HG03196 (cell line): ENCODE measurements around the gene ANXA6.

Experiments
- ATAC-seq: cut with Tn5 transposase; IDR thresholded peaks from one replicate; pipeline ENCODE4 v1.9.1; 2021; ENCODE audit not compliant: unreplicated experiment

Gene ANXA6

DNA sequence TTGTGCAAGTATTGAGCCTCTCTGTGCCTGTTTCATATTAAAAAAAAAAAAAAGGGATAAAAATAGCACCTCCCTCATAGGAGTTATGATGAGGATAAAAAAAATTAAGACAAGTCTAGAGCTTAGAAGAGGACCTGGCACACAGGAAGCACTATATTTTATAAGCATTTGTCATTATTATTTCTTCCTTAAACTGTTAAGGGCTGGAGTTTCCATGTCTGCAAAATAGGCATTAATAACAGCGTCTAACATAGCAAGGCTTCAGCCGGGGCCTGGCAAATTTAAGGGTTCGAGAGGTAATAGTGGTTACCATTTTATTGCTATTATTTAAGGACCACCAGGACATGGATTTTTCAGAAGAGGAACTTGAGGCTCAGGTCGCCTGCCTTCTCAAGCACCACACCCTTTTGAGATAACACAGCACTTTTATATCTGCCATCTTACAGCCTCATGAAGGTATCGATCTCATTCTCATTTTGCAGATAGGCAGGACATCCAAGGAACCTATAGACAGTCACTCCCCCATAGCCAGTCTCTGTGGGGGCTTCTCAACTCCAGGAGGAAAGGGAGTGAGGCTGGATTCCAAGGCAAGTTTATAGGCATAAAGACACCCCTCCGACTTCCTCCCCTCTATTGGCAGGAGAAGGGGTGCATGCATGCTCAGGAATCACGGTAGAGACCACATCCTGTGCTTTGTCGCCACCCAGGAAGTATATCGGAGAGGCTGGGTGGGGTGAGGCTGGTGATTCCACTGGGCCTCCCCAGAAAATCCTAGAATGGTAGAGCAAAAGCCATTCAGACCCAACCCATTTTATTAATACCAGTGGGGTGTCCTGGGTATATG lies 2.4 kb downstream of the ANXA6 start:
- peak; percentile 35 for ATAC-seq

DNA sequence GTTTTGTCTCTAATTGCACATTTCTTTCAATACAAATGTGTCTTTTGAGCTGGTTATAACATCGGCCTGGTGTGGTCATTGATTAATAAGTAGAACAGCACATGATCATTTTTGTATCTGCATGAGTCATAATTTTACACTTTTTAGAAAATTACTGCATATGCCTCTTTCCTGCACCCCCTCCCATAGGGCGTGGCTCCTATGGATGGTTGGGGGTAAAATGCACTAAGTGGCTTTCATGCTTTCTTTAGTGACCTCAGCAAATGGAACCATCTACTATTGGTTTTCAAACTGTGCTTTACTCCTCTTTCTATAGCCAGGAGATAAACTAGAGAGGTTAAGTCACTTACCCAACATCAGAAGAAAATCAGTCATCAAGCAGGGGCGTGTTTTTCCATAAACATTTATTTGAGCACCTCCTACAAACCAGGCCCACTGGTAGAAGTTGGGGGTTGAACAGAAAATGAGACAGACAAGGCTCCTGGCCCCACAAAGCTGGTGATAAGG lies 3.8 kb downstream of the ANXA6 start:
- ATAC-seq = no peak

DNA sequence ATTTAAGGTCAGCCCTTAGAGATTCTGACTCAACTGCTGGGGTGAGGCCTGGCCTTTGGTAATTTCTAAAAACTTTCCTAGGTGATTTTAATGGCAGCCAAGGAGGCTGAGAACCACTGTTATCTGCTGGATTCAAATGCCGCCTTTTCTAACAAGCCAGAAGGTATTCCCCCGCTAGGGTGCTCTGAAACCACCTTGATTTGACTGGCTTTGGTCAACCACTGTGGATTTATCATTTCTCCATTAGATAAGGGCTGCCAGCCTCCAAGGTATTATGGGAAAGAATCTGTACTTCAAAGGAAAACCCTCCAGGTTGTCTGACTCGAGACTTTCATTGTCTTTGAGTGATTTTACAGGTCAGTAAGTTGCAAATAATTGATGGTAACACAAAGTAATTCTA lies 4.3 kb downstream of the ANXA6 start:
- ATAC-seq = no peak

DNA sequence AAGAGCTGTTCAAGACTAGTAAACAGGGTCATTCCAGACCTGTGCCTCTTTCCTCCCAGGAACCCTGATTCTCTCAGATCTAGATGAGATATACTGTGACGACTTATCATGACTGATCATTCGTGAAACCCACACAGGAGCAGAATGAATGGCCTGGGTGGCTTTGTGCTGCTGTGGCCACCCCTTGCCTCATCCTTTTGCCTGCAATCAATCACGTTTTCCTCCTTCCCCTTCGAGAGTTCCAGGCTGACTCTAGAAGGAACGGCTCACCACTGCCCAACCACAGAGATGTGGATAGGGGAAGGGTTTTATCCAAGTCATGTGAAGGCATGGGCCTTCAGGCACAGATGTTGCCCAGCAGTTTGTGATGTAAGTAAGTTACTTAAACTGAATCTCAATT lies 5.8 kb downstream of the ANXA6 start:
- no peak for ATAC-seq

DNA sequence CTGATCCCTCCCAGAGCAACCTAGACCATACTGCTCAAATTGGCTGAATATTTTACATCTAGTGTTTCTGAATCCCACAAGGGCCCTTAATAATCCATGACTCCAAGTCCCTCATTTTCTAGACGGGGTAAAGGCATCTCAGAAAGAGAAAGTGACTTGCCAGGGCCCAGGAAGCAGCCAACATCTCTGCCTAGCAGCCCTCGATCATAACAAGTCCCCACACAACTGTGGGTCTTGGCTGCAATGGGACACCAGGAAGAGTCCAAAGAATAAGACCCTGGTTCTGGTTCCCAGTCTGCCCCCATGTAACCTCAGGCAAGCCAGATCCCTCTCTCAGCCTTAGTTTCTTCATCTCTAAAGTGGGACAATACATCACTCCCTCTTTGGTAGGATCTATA lies 6.3 kb downstream of the ANXA6 start:
- ATAC-seq = no peak

DNA sequence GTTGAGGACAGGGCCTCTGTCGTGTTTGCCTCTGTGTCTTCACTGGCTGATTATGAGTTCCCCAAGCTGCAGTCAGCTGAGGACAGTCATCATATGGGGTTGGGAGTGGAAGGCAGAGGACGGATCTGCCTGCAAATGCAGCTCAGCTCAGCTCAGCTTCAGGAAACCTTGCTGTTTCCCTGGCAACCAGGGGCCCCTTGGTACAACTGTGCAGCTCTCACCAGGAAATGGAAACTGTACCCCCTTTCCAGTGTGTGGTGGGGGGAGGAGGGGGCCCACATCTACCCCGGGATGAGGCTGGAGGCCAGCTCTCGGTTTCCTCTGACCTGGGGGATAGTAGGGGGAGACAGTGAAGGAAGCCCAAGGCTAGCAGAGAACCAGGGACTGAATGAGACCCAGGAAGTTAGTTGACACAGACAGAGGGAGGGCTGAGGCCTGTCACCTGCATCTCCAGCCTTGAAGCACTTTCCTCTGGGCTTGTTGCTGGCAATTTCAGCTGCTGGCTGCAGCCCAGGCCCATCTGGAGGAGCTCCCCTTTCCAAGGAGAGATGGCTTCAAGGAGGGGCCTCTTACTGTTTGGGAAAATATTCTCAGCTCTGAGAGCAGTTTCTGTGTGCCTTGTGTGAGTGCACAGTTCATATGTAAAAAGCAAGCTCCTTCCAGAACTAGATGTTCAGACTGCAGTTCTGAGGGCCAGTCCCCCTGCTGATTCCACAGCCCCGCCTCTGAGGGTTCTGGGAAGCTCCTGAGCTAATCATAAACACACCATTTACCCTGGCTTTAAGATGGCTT lies 6.9 kb downstream of the ANXA6 start:
- peak; percentile 43 for ATAC-seq

DNA sequence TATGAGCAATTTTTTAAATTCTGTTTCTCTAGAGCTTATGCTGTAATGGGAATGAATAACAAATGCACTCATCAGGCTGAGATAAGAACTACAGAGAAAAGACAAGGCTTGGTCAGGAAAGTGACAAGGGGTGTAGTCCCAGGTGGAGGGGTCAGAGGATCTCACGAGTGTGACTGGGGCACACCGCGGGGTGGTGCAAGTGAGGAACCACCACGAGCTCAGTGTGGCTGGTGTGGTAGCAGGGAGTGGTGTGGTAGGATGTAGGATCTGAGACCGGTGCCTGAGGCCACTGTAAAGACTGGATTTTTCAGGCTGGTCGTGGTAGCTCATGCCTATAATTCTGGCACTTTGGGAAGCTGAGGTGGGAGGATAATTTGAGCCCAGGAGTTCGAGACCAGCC lies 9.0 kb downstream of the ANXA6 start:
- no peak for ATAC-seq

DNA sequence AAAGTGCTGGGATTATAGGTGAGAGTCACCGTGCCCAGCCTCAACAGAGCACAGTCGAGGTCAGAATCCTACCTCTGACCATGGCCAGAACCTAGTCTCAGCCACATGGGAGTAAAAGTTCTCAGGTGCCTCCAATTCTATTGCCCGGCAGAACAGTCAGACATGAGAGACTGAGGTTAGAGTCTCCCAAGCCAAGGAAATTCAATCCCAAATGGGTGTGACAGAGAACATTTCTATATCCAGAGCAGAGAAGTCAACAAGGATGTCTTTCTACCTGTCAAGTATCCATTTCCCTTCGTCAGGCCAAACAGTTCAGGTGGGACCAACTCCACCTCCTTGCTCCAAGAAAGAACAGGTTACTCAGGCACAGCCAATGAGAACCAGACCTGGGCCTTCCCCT lies 10.5 kb downstream of the ANXA6 start:
- no peak for ATAC-seq

DNA sequence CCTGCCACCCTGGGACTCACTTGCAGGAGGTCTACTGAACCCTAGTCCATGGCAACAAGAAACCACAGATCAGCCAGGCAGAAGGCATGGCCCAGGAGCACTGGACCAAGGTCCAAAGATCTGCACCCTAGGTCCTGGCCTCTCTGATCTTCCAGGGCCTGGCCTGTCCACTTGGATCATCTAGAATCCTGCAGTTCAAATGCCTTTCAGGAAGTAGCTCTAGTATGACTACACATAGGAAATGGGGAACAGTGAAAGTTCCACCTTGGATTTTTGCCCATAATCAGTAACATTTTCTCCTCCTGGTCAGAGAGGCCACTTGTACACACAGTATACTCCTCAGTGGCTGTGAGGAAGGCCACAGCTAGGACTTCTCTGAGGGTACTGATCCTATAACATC lies 11.5 kb downstream of the ANXA6 start:
- ATAC-seq = no peak

DNA sequence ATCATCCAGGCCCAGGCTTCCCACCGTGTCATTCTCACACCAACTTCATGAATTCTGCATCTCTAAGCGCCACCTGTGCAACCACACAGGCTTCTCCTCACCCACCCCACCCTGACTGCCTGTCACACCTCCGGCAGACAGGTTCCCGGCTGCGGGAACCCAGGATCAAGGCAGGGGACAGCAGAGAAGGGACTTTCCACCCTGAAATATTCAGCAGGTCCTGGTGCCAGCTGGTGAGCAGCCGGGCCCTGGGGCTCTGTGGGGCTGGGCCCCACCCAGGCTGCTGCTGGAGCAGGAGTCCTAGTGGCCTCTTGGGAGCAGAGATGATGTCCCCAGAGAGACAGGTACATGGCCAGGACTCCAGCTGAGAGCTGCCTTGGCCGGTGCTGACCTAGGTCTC lies 12.7 kb downstream of the ANXA6 start:
- no peak for ATAC-seq

DNA sequence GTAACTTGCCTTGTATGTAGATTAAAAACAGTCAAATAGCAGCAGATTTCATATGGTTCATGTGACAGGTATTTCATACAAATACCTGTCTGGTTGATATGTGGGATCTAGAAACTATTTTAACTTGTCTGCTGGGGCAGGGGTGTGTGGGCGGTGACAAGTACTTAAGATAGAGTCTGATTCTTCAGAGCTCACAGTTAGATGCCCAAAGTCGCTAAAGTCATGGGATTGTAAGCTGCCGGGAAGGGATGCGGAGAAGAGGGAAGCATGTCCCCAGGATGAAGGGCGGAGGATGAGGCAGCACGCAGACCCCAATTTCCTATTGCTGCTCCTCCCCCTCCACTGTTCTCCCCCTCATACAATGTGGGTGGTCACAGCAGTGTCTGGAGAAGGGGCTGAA lies 13.3 kb downstream of the ANXA6 start:
- no peak for ATAC-seq

DNA sequence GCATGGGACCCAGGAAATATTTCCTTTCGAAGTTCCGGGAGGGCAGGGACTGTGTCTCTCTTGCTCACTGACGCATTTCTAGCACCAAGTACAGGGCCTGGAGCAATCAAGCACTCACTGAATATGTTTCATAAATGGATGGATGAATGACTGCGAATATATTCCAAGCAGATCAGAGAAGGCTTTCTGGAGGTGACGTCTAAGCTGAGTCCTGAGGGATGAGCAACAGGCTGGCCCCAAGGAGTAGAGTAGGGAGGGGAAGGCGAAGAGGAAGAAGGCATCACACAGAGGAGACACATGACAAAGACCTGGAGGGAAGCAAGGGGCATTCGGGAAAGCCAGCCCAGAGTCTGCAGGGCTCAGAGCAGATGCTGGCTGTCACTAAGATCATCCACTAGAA lies 13.9 kb downstream of the ANXA6 start:
- no peak for ATAC-seq

DNA sequence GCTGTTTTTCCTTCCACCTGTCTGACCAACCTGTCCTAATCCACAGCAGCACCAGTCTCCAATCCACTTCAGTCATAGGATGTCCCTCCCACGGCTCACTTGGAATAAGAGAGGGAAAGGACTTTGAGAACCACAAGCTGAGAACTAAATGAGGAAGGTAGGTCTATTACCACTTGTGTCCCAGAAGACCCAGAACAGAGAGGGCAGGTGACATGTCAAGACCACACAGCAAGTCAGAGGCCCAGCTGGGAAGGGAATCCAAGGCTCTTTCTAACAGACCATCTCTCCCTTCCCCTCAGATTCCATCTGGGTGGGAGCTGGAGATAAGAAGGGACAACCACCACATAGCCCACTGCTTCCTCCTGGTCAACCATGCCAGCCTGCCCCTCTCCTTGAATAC lies 14.6 kb downstream of the ANXA6 start:
- ATAC-seq = no peak

DNA sequence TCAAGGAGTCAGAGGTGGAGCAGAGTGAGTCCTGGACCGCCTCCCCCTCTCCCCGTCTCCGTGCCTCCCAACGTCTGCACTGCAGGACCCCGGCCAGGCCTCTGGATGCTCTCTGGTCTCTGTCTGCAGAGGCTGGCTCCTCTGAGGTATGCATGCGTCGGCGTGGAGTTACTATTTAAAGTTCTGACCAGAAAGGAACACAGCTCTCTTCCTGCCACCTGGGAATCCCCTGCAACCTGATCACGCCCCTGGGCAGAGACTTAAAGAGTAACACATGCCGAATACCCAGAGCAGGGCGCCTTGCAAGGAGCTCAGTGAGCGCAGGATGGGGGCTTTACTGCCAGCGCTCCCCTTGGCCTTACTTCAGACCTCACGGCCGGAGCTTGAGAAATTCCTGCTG lies 16.0 kb downstream of the ANXA6 start:
- ATAC-seq = peak; percentile 89

DNA sequence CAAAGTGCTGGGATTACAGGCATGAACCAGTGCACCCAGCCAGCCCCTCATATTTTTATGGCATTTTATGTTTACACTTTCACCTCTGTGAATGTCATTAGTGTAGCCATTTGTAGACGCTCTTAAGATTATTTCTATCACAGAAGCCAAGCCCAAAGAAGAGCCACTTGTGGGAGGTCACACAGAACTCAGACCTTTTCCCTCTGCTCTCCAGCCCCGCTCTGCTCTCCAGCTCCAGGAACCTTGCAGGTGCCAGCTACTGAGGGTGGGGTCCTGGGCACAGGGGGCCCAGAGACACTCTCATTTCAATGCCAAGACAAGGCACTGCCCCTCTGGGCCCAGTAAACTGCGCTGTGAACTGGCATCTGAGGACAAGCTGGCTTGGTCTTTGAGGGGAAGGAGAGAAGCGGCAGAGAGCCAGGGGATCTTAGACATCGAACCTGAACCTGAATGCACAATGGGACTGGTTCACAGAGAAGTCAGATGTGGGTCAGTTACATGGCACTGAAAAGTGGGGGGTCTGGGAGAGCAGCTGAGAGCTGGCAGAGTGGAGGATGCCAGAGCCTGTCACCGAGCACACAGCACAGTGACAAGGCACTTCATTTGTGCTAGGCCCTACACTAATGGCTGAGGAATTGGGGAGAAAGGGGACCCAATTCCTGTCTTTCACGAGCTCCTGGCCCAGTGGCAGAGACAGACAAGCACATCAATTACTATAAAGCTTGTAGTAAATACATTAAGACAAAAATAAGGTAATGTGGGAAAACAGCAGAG lies 16.7 kb downstream of the ANXA6 start:
- no peak for ATAC-seq

DNA sequence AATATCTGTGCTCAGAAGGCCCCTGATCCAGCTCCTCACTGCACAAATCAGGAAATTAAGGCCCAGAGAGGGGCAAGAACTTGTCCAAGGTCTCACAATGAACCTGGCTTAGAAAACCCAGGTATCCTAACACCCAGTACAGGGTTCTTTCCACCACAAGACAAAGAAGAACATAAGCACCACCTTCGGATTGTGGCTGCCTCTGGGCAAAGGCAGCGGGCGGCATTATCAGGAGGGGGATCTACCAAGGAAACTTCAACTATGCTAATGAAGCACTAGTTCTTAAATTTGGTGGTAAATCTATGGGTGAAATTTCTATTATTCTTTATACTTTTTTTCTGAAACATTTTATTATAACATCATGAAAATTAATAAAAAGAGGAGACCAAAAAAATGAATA lies 17.9 kb downstream of the ANXA6 start:
- no peak for ATAC-seq

DNA sequence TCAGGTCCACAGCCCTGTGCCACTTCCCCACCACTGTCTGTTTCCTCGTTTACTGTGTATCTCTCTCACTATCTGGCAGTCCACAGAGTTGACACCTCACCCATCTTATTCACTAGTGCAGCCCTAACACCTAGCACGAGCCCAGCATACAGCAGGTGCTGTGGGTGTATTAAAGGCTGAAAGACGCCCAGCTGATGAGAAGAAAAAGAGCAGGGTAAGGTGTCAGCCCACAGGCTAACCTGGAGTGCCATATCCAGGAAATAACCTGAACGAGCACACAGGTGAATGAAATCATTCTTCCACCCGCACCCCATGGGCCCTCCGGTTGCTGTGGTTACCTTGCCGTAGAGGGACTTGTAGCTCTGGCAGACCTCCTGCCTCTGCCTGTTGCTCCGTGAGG lies 18.6 kb downstream of the ANXA6 start:
- no peak for ATAC-seq

DNA sequence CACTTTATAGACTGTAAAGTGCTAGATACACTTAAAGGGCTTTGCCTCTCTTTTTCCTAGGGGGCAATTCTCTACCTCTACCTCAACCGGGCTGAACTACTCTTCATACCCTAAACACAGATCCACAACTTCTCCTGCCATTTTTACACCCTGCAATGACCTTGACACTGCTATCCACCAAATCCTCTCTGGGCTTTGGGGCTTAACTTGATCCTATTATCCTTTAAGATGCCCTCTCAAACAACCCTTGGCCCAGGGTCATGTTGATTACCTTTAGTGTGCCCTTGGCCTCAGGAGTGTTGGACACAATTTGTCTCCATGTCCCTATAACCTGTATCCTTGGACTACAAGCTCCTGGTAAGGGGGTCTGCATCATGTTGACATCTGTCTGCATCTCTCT lies 19.5 kb downstream of the ANXA6 start:
- ATAC-seq = no peak

DNA sequence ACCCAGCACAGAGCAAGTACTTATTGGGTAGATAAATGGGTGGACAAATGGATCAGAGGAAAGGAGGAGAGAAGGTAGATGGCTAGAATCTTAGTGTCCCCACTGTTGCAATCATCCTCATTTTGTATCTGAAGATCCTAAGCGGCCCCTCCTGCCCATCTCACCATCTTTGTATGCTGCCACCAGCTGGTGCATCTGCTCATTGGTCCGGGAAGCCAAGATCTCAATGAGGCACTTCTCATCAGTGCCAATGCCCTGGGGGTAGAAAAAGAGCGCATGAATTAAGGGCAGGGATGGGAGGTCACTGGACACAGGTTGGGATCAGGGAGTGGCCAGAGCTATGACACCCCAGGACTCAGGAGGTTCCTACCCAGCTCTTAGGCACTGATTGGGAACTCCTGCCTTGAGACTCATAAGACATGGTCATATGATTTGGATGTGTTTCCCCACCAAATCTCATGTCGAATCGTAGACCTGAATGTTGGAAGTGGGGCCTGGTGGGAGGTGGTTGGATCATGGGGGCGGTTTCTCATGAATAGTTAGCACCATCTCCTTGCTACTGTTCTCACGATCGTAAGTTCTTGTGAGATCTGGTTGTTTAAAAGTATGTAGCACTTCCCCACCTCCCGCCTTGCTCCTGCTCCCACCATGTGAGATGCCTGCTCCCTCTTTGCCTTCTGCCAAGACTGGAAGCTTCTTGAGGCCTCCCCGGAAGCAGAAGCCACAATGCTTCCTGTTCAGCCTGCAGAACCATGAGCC lies 20.3 kb downstream of the ANXA6 start:
- no peak for ATAC-seq

DNA sequence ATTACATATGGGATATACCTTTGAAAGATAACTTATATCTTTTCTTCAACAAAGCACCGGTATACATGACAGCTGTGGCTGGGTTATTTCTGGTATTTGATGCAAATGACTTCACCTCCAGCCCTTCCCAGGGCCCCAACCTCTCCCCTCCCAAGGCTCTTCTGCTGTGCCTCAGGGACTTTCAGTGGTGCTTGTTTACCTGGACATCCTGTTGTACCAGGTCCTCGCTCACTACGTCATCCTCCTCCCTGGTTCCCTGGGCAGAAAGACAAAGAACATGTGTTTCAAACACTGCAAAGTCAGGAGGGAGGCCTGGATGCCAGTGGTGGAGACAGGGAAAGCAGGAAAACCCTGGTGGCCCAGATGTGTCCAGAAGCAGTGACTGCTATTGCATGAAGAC lies 23.4 kb downstream of the ANXA6 start:
- ATAC-seq = peak; percentile 46

DNA sequence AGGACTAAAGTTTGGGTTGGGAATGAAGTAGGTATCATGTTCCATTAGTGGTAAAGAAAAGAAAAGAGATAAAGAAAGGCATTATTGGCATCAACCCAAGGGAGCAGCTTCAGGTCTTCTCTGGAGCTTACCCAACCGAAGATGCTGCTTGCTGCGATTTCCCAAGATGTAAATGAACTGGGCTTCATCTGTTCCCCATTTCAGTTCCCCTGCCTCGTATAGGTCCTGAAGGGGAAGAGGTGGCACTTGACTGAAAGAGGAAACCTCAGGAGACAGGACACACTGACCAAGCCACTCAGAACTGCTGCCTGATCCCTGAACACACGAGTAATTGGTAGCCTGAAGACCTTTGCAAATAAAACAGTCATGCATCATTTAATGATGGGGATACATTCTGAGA lies 24.6 kb downstream of the ANXA6 start:
- ATAC-seq = no peak
